WTC11 (cell line): ENCODE data around the gene BCL11B. TPM values are rescaled to one million over a fixed set of nuclear protein-coding genes. Genes with fewer than 3 reads are reported as not detected.

ENCODE experiments used
- ATAC-seq: fragments of 200-7000 bp; cut with Tn5 transposase; 2 replicates; pipeline ENCODE4 v1.10.0; 2021; ENCODE audit warnings: mild to moderate bottlenecking, moderate library complexity
- CTCF ChIA-PET: fragments of 300-600 bp; sonication (Branson Sonifier 250); formaldehyde crosslinking; loops from one replicate; lab custom pipeline; 2021; ENCODE audit warnings: antibody characterized with exemption; lab: Charles Lee
- POLR2A ChIA-PET: fragments of 350-600 bp; sonication (Branson Sonifier 250); formaldehyde crosslinking; loops from one replicate; lab custom pipeline; 2021; ENCODE audit warnings: antibody characterized with exemption; lab: Charles Lee
- DNase-seq: peaks from one replicate; pipeline ENCODE4 v3.0.0; 2021; ENCODE audit warnings: low spot score
- H3K27ac Mint-ChIP-seq: 2 replicates; pipeline ENCODE4 v1.8.0; 2021; ENCODE audit warnings: mixed read lengths
- H3K27me3 Mint-ChIP-seq: 2 replicates; pipeline ENCODE4 v1.8.0; 2021; ENCODE audit warnings: low read depth, mild to moderate bottlenecking, moderate library complexity, mixed read lengths
- H3K36me3 Mint-ChIP-seq: 2 replicates; pipeline ENCODE4 v1.8.0; 2021; ENCODE audit warnings: mixed read lengths
- H3K4me1 Mint-ChIP-seq: 2 replicates; pipeline ENCODE4 v1.8.0; 2022; ENCODE audit warnings: mixed read lengths
- H3K4me3 Mint-ChIP-seq: 2 replicates; pipeline ENCODE4 v1.8.0; 2021; ENCODE audit warnings: mild to moderate bottlenecking, moderate library complexity, mixed read lengths
- H3K9me3 Mint-ChIP-seq: 2 replicates; pipeline ENCODE4 v1.8.0; 2021; ENCODE audit warnings: mixed read lengths
- CBFB ChIP-seq: sonication (generic); formaldehyde crosslinking; IDR thresholded peaks from 2 replicates; pipeline ENCODE4 v1.8.1; 2022; ENCODE audit warnings: mild to moderate bottlenecking, low read depth, missing genetic modification reagents
- GTF2I ChIP-seq: fragments of 250-450 bp; sonication (Bioruptor Pico); conservative IDR thresholded peaks from 2 replicates; pipeline ENCODE4 v1.4.0; 2021; ENCODE audit warnings: mild to moderate bottlenecking
- JAZF1 ChIP-seq: fragments of 250-450 bp; sonication (Bioruptor Pico); IDR thresholded peaks from 2 replicates; pipeline ENCODE4 v1.9.0; 2021; ENCODE audit warnings: moderate library complexity, mild to moderate bottlenecking, inconsistent platforms
- NFE2L1 ChIP-seq: sonication (generic); formaldehyde crosslinking; IDR thresholded peaks from 2 replicates; pipeline ENCODE4 v1.8.1; 2023; ENCODE audit warnings: missing genetic modification reagents
- SMAD3 ChIP-seq: sonication (generic); formaldehyde crosslinking; IDR thresholded peaks from 2 replicates; pipeline ENCODE4 v1.8.0; 2022; ENCODE audit warnings: missing genetic modification reagents, mild to moderate bottlenecking, borderline replicate concordance
- SMAD4 ChIP-seq: sonication (generic); formaldehyde crosslinking; IDR thresholded peaks from 2 replicates; pipeline ENCODE4 v1.8.0; 2022; ENCODE audit warnings: mild to moderate bottlenecking, missing genetic modification reagents
- TEAD4 ChIP-seq: sonication (generic); formaldehyde crosslinking; IDR thresholded peaks from 2 replicates; pipeline ENCODE4 v1.8.0; 2022; ENCODE audit warnings: mild to moderate bottlenecking, missing genetic modification reagents
- ZBTB21 ChIP-seq: sonication (generic); formaldehyde crosslinking; IDR thresholded peaks from 2 replicates; pipeline ENCODE4 v1.8.1; 2023; ENCODE audit warnings: mild to moderate bottlenecking, missing genetic modification reagents, borderline replicate concordance
- ZNF121 ChIP-seq: sonication (generic); formaldehyde crosslinking; IDR thresholded peaks from 2 replicates; pipeline ENCODE4 v1.8.0; 2023; ENCODE audit warnings: missing genetic modification reagents
- ZNF219 ChIP-seq: sonication (generic); formaldehyde crosslinking; IDR thresholded peaks from 2 replicates; pipeline ENCODE4 v1.8.0; 2023; ENCODE audit warnings: missing genetic modification reagents, mild to moderate bottlenecking, borderline replicate concordance
- ZNF671 ChIP-seq: fragments of 250-450 bp; sonication (Bioruptor Pico); IDR thresholded peaks from 2 replicates; pipeline ENCODE4 v1.8.0; 2021; ENCODE audit warnings: mild to moderate bottlenecking
- total RNA-seq: library from RNA; stranded (reverse); gene quantifications from 3 replicates; pipeline ENCODE4 v1.2.3, GENCODE V29; 2021
- TF ChIP-seq, protein P1 (sequence below): sonication (generic); formaldehyde crosslinking; IDR thresholded peaks from 2 replicates; pipeline ENCODE4 v1.8.0; 2022; ENCODE audit warnings: mild to moderate bottlenecking, missing genetic modification reagents
- TF ChIP-seq, protein P2 (sequence below): sonication (generic); formaldehyde crosslinking; IDR thresholded peaks from 2 replicates; pipeline ENCODE4 v1.8.0; 2022; ENCODE audit warnings: mild to moderate bottlenecking, missing genetic modification reagents
- TF ChIP-seq, protein P3 (sequence below): sonication (generic); formaldehyde crosslinking; IDR thresholded peaks from 2 replicates; pipeline ENCODE4 v1.8.1; 2022; ENCODE audit warnings: mild to moderate bottlenecking, missing genetic modification reagents, moderate library complexity, borderline replicate concordance
- TF ChIP-seq, protein P4 (sequence below): fragments of 250-450 bp; sonication (Bioruptor Pico); IDR thresholded peaks from 2 replicates; pipeline ENCODE4 v1.9.0; 2021; ENCODE audit warnings: mild to moderate bottlenecking
- TF ChIP-seq, protein P5 (sequence below): sonication (generic); formaldehyde crosslinking; IDR thresholded peaks from 2 replicates; pipeline ENCODE4 v1.8.1; 2023; ENCODE audit warnings: mild to moderate bottlenecking, missing genetic modification reagents, moderate library complexity
- TF ChIP-seq, protein P6 (sequence below): sonication (generic); formaldehyde crosslinking; IDR thresholded peaks from 2 replicates; pipeline ENCODE4 v1.8.1; 2022; ENCODE audit warnings: low read depth, missing genetic modification reagents, borderline replicate concordance
- TF ChIP-seq, protein P7 (sequence below): fragments of 250-450 bp; sonication (Bioruptor Pico); conservative IDR thresholded peaks from 2 replicates; pipeline ENCODE4 v1.9.0; 2021; ENCODE audit warnings: mild to moderate bottlenecking
- TF ChIP-seq, protein P8 (sequence below): sonication (generic); formaldehyde crosslinking; IDR thresholded peaks from 2 replicates; pipeline ENCODE4 v1.8.1; 2023; ENCODE audit warnings: mild to moderate bottlenecking, missing genetic modification reagents

The BCL11B gene
- total RNA-seq, 1 experiment from 2014 or later, result 9.1 TPM

DNA sequence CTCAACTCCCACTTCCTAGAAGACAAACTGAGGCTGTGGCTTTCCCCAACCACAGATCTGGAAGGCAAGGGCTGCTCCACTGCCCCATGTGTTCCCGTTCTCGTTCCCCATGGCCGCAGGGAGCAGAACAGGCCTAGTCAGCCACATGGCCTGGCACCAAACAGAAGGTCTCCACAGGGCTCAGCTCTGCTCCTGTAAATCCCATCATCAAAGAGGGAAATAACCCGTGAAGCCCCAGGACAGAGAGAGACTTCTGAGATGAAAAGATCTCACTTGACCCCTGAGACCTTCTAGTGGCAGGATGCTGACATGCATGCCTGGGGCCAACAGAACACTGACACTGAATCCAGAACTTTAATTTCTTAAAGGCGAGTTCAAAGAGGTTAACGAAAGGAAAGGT, 68.9 kb downstream of the BCL11B start:
- TF ChIP-seq ZNF671 (CRISPR knock-in tag) (no peak), ZBTB21 (no peak), GTF2I (CRISPR knock-in tag) (no peak), NFE2L1 (no peak), SMAD4 (CRISPR knock-in tag) (no peak), JAZF1 (CRISPR knock-in tag) (no peak), TEAD4 (CRISPR knock-in tag) (no peak), CBFB (CRISPR knock-in tag) (no peak), ZNF219 (CRISPR knock-in tag) (no peak), ZNF121 (CRISPR knock-in tag) (no peak), SMAD3 (CRISPR knock-in tag) (no peak)
- TF ChIP-seq, protein P1, sequence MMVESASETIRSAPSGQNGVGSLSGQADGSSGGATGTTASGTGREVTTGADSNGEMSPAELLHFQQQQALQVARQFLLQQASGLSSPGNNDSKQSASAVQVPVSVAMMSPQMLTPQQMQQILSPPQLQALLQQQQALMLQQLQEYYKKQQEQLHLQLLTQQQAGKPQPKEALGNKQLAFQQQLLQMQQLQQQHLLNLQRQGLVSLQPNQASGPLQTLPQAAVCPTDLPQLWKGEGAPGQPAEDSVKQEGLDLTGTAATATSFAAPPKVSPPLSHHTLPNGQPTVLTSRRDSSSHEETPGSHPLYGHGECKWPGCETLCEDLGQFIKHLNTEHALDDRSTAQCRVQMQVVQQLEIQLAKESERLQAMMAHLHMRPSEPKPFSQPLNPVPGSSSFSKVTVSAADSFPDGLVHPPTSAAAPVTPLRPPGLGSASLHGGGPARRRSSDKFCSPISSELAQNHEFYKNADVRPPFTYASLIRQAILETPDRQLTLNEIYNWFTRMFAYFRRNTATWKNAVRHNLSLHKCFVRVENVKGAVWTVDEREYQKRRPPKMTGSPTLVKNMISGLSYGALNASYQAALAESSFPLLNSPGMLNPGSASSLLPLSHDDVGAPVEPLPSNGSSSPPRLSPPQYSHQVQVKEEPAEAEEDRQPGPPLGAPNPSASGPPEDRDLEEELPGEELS (CRISPR knock-in tag), result no peak
- TF ChIP-seq, protein P2, sequence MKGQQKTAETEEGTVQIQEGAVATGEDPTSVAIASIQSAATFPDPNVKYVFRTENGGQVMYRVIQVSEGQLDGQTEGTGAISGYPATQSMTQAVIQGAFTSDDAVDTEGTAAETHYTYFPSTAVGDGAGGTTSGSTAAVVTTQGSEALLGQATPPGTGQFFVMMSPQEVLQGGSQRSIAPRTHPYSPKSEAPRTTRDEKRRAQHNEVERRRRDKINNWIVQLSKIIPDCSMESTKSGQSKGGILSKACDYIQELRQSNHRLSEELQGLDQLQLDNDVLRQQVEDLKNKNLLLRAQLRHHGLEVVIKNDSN, result no peak
- TF ChIP-seq, protein P3, sequence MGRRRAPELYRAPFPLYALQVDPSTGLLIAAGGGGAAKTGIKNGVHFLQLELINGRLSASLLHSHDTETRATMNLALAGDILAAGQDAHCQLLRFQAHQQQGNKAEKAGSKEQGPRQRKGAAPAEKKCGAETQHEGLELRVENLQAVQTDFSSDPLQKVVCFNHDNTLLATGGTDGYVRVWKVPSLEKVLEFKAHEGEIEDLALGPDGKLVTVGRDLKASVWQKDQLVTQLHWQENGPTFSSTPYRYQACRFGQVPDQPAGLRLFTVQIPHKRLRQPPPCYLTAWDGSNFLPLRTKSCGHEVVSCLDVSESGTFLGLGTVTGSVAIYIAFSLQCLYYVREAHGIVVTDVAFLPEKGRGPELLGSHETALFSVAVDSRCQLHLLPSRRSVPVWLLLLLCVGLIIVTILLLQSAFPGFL (CRISPR knock-in tag), result no peak
- TF ChIP-seq, protein P4, sequence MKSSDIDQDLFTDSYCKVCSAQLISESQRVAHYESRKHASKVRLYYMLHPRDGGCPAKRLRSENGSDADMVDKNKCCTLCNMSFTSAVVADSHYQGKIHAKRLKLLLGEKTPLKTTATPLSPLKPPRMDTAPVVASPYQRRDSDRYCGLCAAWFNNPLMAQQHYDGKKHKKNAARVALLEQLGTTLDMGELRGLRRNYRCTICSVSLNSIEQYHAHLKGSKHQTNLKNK, result no peak
- TF ChIP-seq, protein P5, sequence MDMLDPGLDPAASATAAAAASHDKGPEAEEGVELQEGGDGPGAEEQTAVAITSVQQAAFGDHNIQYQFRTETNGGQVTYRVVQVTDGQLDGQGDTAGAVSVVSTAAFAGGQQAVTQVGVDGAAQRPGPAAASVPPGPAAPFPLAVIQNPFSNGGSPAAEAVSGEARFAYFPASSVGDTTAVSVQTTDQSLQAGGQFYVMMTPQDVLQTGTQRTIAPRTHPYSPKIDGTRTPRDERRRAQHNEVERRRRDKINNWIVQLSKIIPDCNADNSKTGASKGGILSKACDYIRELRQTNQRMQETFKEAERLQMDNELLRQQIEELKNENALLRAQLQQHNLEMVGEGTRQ (CRISPR knock-in tag), result no peak
- TF ChIP-seq, protein P6, sequence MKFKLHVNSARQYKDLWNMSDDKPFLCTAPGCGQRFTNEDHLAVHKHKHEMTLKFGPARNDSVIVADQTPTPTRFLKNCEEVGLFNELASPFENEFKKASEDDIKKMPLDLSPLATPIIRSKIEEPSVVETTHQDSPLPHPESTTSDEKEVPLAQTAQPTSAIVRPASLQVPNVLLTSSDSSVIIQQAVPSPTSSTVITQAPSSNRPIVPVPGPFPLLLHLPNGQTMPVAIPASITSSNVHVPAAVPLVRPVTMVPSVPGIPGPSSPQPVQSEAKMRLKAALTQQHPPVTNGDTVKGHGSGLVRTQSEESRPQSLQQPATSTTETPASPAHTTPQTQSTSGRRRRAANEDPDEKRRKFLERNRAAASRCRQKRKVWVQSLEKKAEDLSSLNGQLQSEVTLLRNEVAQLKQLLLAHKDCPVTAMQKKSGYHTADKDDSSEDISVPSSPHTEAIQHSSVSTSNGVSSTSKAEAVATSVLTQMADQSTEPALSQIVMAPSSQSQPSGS, result no peak
- TF ChIP-seq, protein P7, sequence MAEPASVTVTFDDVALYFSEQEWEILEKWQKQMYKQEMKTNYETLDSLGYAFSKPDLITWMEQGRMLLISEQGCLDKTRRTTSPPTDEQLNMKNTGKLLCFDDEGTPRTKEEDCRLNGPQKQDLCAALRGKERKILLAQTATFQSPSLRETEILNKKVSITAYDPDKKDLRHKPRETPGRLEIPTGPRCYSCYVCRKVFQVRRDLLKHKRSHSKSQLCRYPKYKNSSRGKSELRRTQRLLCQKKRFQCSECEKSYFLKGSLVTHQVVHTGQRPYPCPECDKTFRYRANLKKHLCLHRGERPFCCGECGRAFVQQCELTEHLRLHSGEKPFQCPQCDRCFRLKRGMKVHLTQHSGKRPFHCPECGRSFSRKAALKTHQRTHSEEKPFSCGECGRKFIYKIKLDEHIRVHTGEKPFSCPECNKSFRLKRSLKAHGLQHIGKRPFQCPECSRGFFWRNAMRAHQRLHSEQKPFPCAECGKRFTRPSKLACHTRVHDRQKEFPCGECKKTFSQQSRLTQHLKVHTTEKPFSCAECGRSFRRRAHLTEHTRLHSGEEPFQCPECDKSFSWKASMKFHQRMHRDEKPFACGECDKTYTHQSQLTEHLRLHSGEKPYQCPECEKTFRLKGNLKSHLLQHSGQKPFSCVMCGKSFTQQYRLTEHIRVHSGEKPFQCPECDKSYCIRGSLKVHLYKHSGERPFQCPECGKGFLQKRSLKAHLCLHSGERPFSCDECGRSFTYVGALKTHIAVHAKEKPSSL (CRISPR knock-in tag), result no peak
- TF ChIP-seq, protein P8, sequence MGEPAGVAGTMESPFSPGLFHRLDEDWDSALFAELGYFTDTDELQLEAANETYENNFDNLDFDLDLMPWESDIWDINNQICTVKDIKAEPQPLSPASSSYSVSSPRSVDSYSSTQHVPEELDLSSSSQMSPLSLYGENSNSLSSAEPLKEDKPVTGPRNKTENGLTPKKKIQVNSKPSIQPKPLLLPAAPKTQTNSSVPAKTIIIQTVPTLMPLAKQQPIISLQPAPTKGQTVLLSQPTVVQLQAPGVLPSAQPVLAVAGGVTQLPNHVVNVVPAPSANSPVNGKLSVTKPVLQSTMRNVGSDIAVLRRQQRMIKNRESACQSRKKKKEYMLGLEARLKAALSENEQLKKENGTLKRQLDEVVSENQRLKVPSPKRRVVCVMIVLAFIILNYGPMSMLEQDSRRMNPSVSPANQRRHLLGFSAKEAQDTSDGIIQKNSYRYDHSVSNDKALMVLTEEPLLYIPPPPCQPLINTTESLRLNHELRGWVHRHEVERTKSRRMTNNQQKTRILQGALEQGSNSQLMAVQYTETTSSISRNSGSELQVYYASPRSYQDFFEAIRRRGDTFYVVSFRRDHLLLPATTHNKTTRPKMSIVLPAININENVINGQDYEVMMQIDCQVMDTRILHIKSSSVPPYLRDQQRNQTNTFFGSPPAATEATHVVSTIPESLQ (CRISPR knock-in tag), result no peak
- H3K4me3 Mint-ChIP-seq, result no peak overlapping the region
- DNase-seq, result no peak
- POLR2A ChIA-PET, result no interaction called here
- H3K36me3 Mint-ChIP-seq, result no peaks in the 10 kb centered on the region
- H3K9me3 Mint-ChIP-seq, result no peaks in the 10 kb centered on the region
- H3K4me1 Mint-ChIP-seq, result peaks cover 44% of the 10 kb centered on the region
- peak overlapping the region; percentile 86; the same call in 1 of the 2 replicates for H3K27ac Mint-ChIP-seq
- CTCF ChIA-PET, result interaction anchor here (0.6 to 2.2 kb wide), 6 partner anchors 14 to 165 kb away, joined by 3 to 9 read pairs (median 4); no protein-coding TSS in a partner anchor
- H3K27me3 Mint-ChIP-seq, result no peaks in the 10 kb centered on the region
- no peak for ATAC-seq
